CD14-positive monocyte (primary cell): ENCODE data around the gene ZNF362. TPM values are rescaled to one million over a fixed set of nuclear protein-coding genes. Genes with fewer than 3 reads are reported as not detected.

Experiments used
- DNase-seq, 3 donors: peaks; one replicate each; pipeline ENCODE4 v3.0.0-alpha.2; 2011 to 2022
- H2AFZ ChIP-seq: 2 replicates; pipeline ENCODE4 v1.6.0; 2012; ENCODE audit warnings: mild to moderate bottlenecking, low read depth, low read length, inconsistent platforms; ENCODE audit not compliant: insufficient read depth, poor library complexity, severe bottlenecking
- H3K27ac ChIP-seq, 2 donors: 1 replicate in 1 of 2; 2 replicates in 1 of 2; pipeline ENCODE4 v1.5.1; 2012 to 2013; ENCODE audit warnings: low read length in 2 of 2, control low read depth in 1 of 2, inconsistent platforms in 1 of 2, low read depth in 1 of 2, mild to moderate bottlenecking in 1 of 2
- H3K27me3 ChIP-seq, 2 donors: one replicate each; pipeline versions ENCODE4 v1.6.0 to v1.6.1; 2011 to 2013; ENCODE audit warnings: low read length in 2 of 2; ENCODE audit not compliant: control insufficient read depth in 2 of 2, insufficient read depth in 2 of 2
- H3K36me3 ChIP-seq, 2 donors: replicated peaks in 1 of 2; 1 replicate in 1 of 2; 2 replicates in 1 of 2; pipeline versions ENCODE4 v1.5.1 to v1.6.1; 2012 to 2013; ENCODE audit warnings: low read length in 2 of 2, control low read depth in 1 of 2, inconsistent platforms in 1 of 2, mild to moderate bottlenecking in 1 of 2; ENCODE audit not compliant: insufficient read depth in 2 of 2, control insufficient read depth in 1 of 2
- H3K4me1 ChIP-seq, 2 donors: 1 replicate in 1 of 2; 2 replicates in 1 of 2; pipeline versions ENCODE4 v1.5.1 to v1.6.1; 2012 to 2013; ENCODE audit warnings: low read length in 2 of 2, control low read depth in 1 of 2, inconsistent platforms in 1 of 2, mild to moderate bottlenecking in 1 of 2, moderate library complexity in 1 of 2; ENCODE audit not compliant: insufficient read depth in 2 of 2, control insufficient read depth in 1 of 2
- H3K4me2 ChIP-seq: replicated peaks from 2 replicates; pipeline ENCODE3; 2012; ENCODE audit warnings: low read length, moderate library complexity, mild to moderate bottlenecking; ENCODE audit not compliant: poor library complexity, severe bottlenecking; ENCODE audit errors: extremely low read depth
- H3K4me3 ChIP-seq, 3 experiments: fragments of 200-600 bp in 1 of 3; sonication (generic) in 1 of 3; replicated peaks in 1 of 3; 1 replicate in 2 of 3; 2 replicates in 1 of 3; pipeline ENCODE4 v1.5.1; 2011 to 2013; ENCODE audit warnings: low read length in 3 of 3, mild to moderate bottlenecking in 3 of 3, control low read depth in 2 of 3, low read depth in 2 of 3, inconsistent platforms in 1 of 3, moderate library complexity in 1 of 3
- H3K79me2 ChIP-seq: 2 replicates; pipeline ENCODE4 v1.6.0; 2012; ENCODE audit warnings: mild to moderate bottlenecking, control low read depth, inconsistent platforms, low read length, moderate library complexity; ENCODE audit not compliant: insufficient read depth
- H3K9ac ChIP-seq: 2 replicates; pipeline ENCODE4 v1.6.0; 2017; ENCODE audit warnings: low read length, mild to moderate bottlenecking; ENCODE audit not compliant: insufficient read depth, poor library complexity, severe bottlenecking
- H3K9me3 ChIP-seq, 2 donors: replicated peaks in 1 of 2; 1 replicate in 1 of 2; 2 replicates in 1 of 2; pipeline versions ENCODE4 v1.5.1 to v1.6.1; 2012 to 2013; ENCODE audit warnings: low read length in 2 of 2, control low read depth in 1 of 2; ENCODE audit not compliant: control insufficient read depth in 1 of 2, insufficient read depth in 1 of 2
- H4K20me1 ChIP-seq: 2 replicates; pipeline ENCODE4 v1.6.0; 2012; ENCODE audit warnings: mild to moderate bottlenecking, low read length, control low read depth, moderate library complexity; ENCODE audit not compliant: insufficient read depth
- H3K27ac Mint-ChIP-seq, 7 donors: one replicate each; pipeline ENCODE4 v1.8.0; 2020; ENCODE audit warnings: mild to moderate bottlenecking in 7 of 7, mixed read lengths in 7 of 7, moderate library complexity in 6 of 7, inconsistent platforms in 2 of 7
- H3K27me3 Mint-ChIP-seq, 3 donors: one replicate each; pipeline ENCODE4 v1.8.0; 2021 to 2022; ENCODE audit warnings: low read depth in 3 of 3, mild to moderate bottlenecking in 3 of 3, mixed read lengths in 3 of 3, moderate library complexity in 3 of 3, inconsistent platforms in 1 of 3
- H3K36me3 Mint-ChIP-seq, 2 donors: one replicate each; pipeline ENCODE4 v1.8.0; 2020; ENCODE audit warnings: mixed read lengths in 2 of 2, inconsistent platforms in 1 of 2, mild to moderate bottlenecking in 1 of 2
- H3K4me1 Mint-ChIP-seq: one replicate; pipeline ENCODE4 v1.8.0; 2020; ENCODE audit warnings: mild to moderate bottlenecking, mixed read lengths
- H3K4me3 Mint-ChIP-seq, 2 donors: one replicate each; pipeline ENCODE4 v1.8.0; 2020; ENCODE audit warnings: mild to moderate bottlenecking in 2 of 2, mixed read lengths in 2 of 2, moderate library complexity in 1 of 2
- H3K9me3 Mint-ChIP-seq, 7 donors: one replicate each; pipeline ENCODE4 v1.8.0; 2020 to 2022; ENCODE audit warnings: mixed read lengths in 7 of 7, mild to moderate bottlenecking in 6 of 7, moderate library complexity in 6 of 7, inconsistent platforms in 2 of 7
- CTCF ChIP-seq: fragments of 200-600 bp; IDR thresholded peaks from one replicate; pipeline ENCODE4 v1.8.0; 2022; ENCODE audit warnings: antibody characterized with exemption, mild to moderate bottlenecking
- WGBS: methylation state at CpG from one replicate; pipeline ENCODE4 v1.1.5; 2013; ENCODE audit warnings: missing lambda C conversion rate; ENCODE audit not compliant: insufficient coverage; 5-methylcytosine and 5-hydroxymethylcytosine counted together
- intact Hi-C, 2 donors: fragments of 100-400 bp; cut with micrococcal nuclease; formaldehyde crosslinking; loops; one replicate each; pipeline versions ENCODE4 v1.15.0 to v1.15.1; 2023
- polyA plus RNA-seq, 3 donors: library from polyadenylated mRNA; depleted of rRNA in 1 of 3; unstranded in 2 of 3; stranded (reverse) in 1 of 3; fragments of 300-500 nt in 2 of 3; fragments of >200 nt in 1 of 3; fragmentation: Illumina TruSeq in 2 of 3; gene quantifications; 1 replicate in 2 of 3; 2 replicates in 1 of 3; pipeline ENCODE4 v1.2.3, GENCODE V29; 2012 to 2021

Gene ZNF362
- polyA plus RNA-seq, 3 donors: 11.4 to 18.9 (median 13.5) TPM

- Histone ChIP-seq H3K9ac (no peak overlapping the region), H3K4me1 (no peaks in the 10 kb centered on the region), H3K36me3 (no peaks in the 10 kb centered on the region), H3K4me3 (no peak overlapping the region), H4K20me1 (no peaks in the 10 kb centered on the region), H3K79me2 (no peaks in the 10 kb centered on the region), H3K27me3 (no peaks in the 10 kb centered on the region), H2AFZ (no peak overlapping the region), H3K9me3 (no peaks in the 10 kb centered on the region), H3K27ac (no peak overlapping the region), H3K4me2 (no peak overlapping the region)
- no peak for DNase-seq
- Mint-ChIP-seq H3K27ac (peak overlapping the region in 1 of 7 donors; percentile 26), H3K4me1 (no peaks in the 10 kb centered on the region), H3K27me3 (peaks cover 2 to 11% (median 9%) of the 10 kb centered on the region in 3 donors), H3K36me3 (no peaks in the 10 kb centered on the region), H3K9me3 (no peaks in the 10 kb centered on the region), H3K4me3 (no peak overlapping the region)
- TF ChIP-seq CTCF: no peak
- no CpG with 5 or more reads among the region's 2 CpGs for WGBS
- intact Hi-C loops: no loop called here
Observed at GRCh38 chr1:33244809-33245186, 11.5 kb upstream of the ZNF362 start.

DNA sequence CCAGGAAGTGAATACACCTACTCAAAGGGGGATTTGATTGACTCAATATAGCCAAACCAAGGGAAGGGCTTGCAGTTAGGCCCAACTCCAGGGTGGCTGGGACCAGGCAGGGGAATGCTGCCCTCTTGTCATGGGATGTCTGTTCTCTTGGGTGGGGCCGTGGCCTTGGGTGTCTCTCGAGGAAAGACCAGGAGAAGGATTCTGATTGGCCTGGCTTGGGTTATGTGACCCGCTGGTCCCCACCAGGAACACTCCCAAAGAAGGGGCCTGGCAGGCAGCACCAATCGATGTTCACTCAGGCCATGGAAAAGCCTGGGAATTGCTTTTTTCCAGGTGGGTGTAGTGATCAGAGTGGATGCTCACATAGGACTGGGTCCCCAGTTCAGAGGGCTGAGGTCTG, 10.1 kb upstream of the ZNF362 start:
- Histone ChIP-seq H3K9me3 (no peaks in the 10 kb centered on the region), H3K27ac (no peak overlapping the region), H3K4me1 (no peaks in the 10 kb centered on the region), H3K27me3 (no peaks in the 10 kb centered on the region), H3K4me2 (no peak overlapping the region), H4K20me1 (no peaks in the 10 kb centered on the region), H2AFZ (no peak overlapping the region), H3K79me2 (no peaks in the 10 kb centered on the region), H3K36me3 (no peaks in the 10 kb centered on the region), H3K9ac (no peak overlapping the region), H3K4me3 (no peak overlapping the region)
- Mint-ChIP-seq H3K4me1 (peaks cover 2% of the 10 kb centered on the region), H3K36me3 (no peaks in the 10 kb centered on the region), H3K27ac (no peak overlapping the region), H3K9me3 (peaks cover 0 to 4% (median 0%) of the 10 kb centered on the region in 7 donors), H3K27me3 (peaks cover 6 to 16% (median 11%) of the 10 kb centered on the region in 3 donors), H3K4me3 (no peak overlapping the region)
- no peak for DNase-seq
- 86% methylated on average over 3 of the region's 4 CpGs for WGBS
- TF ChIP-seq CTCF: no peak
- intact Hi-C loops: no loop called here
